Measurements from ENCODE around the gene SLC1A1.

The SLC1A1 gene

DNA sequence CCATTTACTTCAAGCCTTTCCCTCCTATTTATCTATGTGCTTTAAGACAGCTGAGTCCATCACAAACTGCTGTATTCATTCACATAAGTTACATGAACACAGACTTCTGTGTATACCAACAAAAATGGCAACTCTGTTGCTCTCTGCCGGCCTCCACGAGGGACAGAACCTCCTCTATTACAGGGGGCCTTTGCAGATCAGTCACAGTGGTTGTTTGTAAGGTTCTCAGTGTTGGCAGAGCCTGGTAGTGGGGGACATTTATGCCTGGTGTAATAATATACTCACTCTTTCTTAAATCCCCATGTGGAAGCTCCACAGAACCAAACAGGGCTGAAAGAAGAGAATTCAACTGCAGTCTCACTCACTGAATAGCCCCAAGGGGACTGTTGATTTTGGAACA, 76.5 kb downstream of the SLC1A1 start:
- Histone ChIP-seq H3K27me3 (ENCODE audit: insufficient read depth, low read length) (no peaks in the 10 kb centered on the region), H4K20me1 (ENCODE audit: insufficient read depth, low read length) (no peaks in the 10 kb centered on the region), H3F3A (ENCODE audit: insufficient read depth, low read length) (peaks cover 3% of the 10 kb centered on the region; the same call in 1 of the 2 replicates), H3K36me3 (ENCODE audit: insufficient read depth, low read length) (no peaks in the 10 kb centered on the region), H3K4me1 (ENCODE audit: insufficient read depth, low read length, severe bottlenecking) (no peaks in the 10 kb centered on the region), H3K27ac (ENCODE audit: low read depth, low read length, poor library complexity, severe bottlenecking) (no peak overlapping the region), H3K4me2 (ENCODE audit: low read length) (no peak overlapping the region), H3K9ac (ENCODE audit: low read length) (no peak overlapping the region), H3K9me3 (ENCODE audit: low read length) (no peaks in the 10 kb centered on the region), H3K79me2 (ENCODE audit: insufficient read depth, low read length) (no peaks in the 10 kb centered on the region), H2AFZ (ENCODE audit: low read length) (no peak overlapping the region), H3K9me2 (ENCODE audit: low read depth, low read length) (no peaks in the 10 kb centered on the region), H3K4me3 (ENCODE audit: low read depth, low read length, poor library complexity, severe bottlenecking) (no peak overlapping the region)
- TF ChIP-seq, protein P1, sequence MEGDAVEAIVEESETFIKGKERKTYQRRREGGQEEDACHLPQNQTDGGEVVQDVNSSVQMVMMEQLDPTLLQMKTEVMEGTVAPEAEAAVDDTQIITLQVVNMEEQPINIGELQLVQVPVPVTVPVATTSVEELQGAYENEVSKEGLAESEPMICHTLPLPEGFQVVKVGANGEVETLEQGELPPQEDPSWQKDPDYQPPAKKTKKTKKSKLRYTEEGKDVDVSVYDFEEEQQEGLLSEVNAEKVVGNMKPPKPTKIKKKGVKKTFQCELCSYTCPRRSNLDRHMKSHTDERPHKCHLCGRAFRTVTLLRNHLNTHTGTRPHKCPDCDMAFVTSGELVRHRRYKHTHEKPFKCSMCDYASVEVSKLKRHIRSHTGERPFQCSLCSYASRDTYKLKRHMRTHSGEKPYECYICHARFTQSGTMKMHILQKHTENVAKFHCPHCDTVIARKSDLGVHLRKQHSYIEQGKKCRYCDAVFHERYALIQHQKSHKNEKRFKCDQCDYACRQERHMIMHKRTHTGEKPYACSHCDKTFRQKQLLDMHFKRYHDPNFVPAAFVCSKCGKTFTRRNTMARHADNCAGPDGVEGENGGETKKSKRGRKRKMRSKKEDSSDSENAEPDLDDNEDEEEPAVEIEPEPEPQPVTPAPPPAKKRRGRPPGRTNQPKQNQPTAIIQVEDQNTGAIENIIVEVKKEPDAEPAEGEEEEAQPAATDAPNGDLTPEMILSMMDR (IDR thresholded peaks at IDR 0.05; ENCODE audit: low read length), result no peak
- TF ChIP-seq EZH2 (IDR thresholded peaks at IDR 0.05; ENCODE audit: borderline replicate concordance, low read length), result no peak

DNA sequence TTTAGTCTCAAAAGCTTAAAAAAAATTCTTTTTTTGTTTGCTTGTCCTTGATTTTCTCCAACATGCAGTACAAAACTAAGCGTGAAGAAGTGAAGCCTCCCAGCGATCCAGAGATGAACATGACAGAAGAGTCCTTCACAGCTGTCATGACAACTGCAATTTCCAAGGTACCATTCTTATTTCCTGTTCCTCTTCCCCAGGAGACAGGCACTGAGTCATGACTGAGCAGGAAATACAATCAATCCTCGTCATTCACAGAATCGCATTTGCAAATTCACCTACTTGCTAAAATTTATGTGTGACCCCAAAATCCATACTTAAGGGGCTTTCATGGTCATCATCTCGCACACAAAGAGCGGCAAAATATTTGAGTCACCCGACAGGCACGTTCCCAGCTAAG, 77.3 kb downstream of the SLC1A1 start:
- no peak overlapping the region for H2AFZ ChIP-seq (ENCODE audit: low read length)
- TF ChIP-seq, protein P1 (IDR thresholded peaks at IDR 0.05; ENCODE audit: low read length), result no peak
- no peak for TF ChIP-seq EZH2 (IDR thresholded peaks at IDR 0.05; ENCODE audit: borderline replicate concordance, low read length)
- H3K4me3 ChIP-seq (ENCODE audit: low read depth, low read length, poor library complexity, severe bottlenecking), result no peak overlapping the region
- no peaks in the 10 kb centered on the region for H3K9me3 ChIP-seq (ENCODE audit: low read length)
- no peaks in the 10 kb centered on the region for H3K36me3 ChIP-seq (ENCODE audit: insufficient read depth, low read length)
- H3K27me3 ChIP-seq (ENCODE audit: insufficient read depth, low read length), result no peaks in the 10 kb centered on the region
- no peaks in the 10 kb centered on the region for H3K4me1 ChIP-seq (ENCODE audit: insufficient read depth, low read length, severe bottlenecking)
- no peaks in the 10 kb centered on the region for H3K79me2 ChIP-seq (ENCODE audit: insufficient read depth, low read length)
- H3F3A ChIP-seq (ENCODE audit: insufficient read depth, low read length), result peaks cover 3% of the 10 kb centered on the region; the same call in 1 of the 2 replicates
- no peaks in the 10 kb centered on the region for H3K9me2 ChIP-seq (ENCODE audit: low read depth, low read length)
- H3K27ac ChIP-seq (ENCODE audit: low read depth, low read length, poor library complexity, severe bottlenecking), result no peak overlapping the region
- H4K20me1 ChIP-seq (ENCODE audit: insufficient read depth, low read length), result no peaks in the 10 kb centered on the region
- H3K4me2 ChIP-seq (ENCODE audit: low read length), result no peak overlapping the region
- H3K9ac ChIP-seq (ENCODE audit: low read length), result no peak overlapping the region

DNA sequence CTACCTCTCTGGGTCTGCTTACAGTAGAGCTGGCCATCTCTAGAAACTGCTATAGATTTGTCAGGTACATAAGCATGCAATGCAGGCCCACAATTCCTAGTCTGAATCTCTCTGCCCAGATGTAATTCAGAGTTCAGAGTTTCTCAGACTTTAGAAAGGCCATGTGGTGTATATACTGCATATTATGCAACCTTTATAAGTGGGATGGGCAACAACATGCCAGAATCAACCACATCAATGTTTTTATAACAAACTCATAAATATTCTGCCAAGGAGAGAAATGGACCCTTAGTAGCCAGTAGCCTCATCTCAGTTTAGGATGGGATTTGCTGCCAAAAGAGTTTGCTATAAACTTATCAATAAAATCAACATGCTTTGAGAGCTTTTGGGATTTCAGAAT, 78.8 kb downstream of the SLC1A1 start:
- Histone ChIP-seq H3K9me2 (ENCODE audit: low read depth, low read length) (no peaks in the 10 kb centered on the region), H3K27ac (ENCODE audit: low read depth, low read length, poor library complexity, severe bottlenecking) (no peak overlapping the region), H4K20me1 (ENCODE audit: insufficient read depth, low read length) (no peaks in the 10 kb centered on the region), H3K4me3 (ENCODE audit: low read depth, low read length, poor library complexity, severe bottlenecking) (no peak overlapping the region), H3K9ac (ENCODE audit: low read length) (no peak overlapping the region), H3K4me2 (ENCODE audit: low read length) (no peak overlapping the region), H3K27me3 (ENCODE audit: insufficient read depth, low read length) (no peaks in the 10 kb centered on the region), H3K36me3 (ENCODE audit: insufficient read depth, low read length) (no peaks in the 10 kb centered on the region), H3K9me3 (ENCODE audit: low read length) (no peaks in the 10 kb centered on the region), H2AFZ (ENCODE audit: low read length) (no peak overlapping the region), H3F3A (ENCODE audit: insufficient read depth, low read length) (peaks cover 3% of the 10 kb centered on the region; the same call in 1 of the 2 replicates), H3K4me1 (ENCODE audit: insufficient read depth, low read length, severe bottlenecking) (no peaks in the 10 kb centered on the region), H3K79me2 (ENCODE audit: insufficient read depth, low read length) (no peaks in the 10 kb centered on the region)
- TF ChIP-seq, protein P1 (IDR thresholded peaks at IDR 0.05; ENCODE audit: low read length), result no peak
- TF ChIP-seq EZH2 (IDR thresholded peaks at IDR 0.05; ENCODE audit: borderline replicate concordance, low read length), result no peak

Data from OCI-LY1 (cell line).